GM18519 (cell line): ENCODE measurements around the gene ERMAP.
A peak's percentile ranks its signal among the peaks of the same experiment; 100 is the strongest.
"Not testable (repeated sequence)": the region's sequence is repeated elsewhere in the genome, so short reads cannot be mapped to it uniquely, and the experiment has no call there.

Experiments used
- ATAC-seq: cut with Tn5 transposase; IDR thresholded peaks from one replicate; pipeline ENCODE4 v1.9.1; 2021; ENCODE audit warnings: mild to moderate bottlenecking, moderate library complexity; ENCODE audit not compliant: unreplicated experiment, low FRiP score

Gene ERMAP

GRCh38 chr1:42841440-42842147 lies 24.7 kb downstream of the ERMAP start:
- ATAC-seq, result no peak

DNA sequence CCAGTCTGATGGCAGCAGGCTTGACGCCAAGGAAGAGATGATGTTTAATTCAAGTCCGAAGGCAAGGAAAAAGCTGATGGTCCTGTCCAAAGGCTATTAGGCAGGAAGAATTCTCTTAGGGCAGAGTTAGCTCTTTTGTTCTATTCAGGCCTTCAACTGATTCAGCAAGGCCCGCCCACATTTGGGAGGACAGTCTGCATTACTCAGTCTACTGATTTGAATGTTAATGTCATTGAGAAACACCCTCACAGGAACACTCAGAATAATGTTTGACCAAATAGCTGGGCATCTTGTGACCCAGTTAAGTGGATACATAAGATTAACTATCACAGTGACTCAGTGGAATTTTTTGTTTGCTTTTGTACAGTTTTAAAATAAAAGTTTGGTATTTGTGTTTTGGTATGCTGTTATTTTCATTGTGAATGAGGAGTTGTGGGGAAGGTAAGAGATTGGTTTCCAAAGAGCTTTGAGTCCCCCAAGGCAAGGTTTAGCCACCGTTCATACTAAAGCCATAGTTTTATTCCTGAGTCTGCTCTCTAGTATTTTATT lies 27.7 kb downstream of the ERMAP start:
- no peak for ATAC-seq

GRCh38 chr1:42845193-42845592 lies 28.3 kb downstream of the ERMAP start:
- ATAC-seq, result no peak

GRCh38 chr1:42845866-42846256 lies 28.9 kb downstream of the ERMAP start:
- ATAC-seq, result no peak

- ATAC-seq, result peak; percentile 67
These were observed 29.6 kb downstream of the ERMAP start, which contains the start of gene ZNF691 for GRCh38 chr1:42846257-42847110. ZNF691 (plus strand) TSS chr1:42846613; CDS start chr1:42849659, 3,046 bp downstream.

GRCh38 chr1:42847111-42847595 lies 30.2 kb downstream of the ERMAP start:
- ATAC-seq, result no peak

- ATAC-seq, result no peak
These were observed 31.0 kb downstream of the ERMAP start for GRCh38 chr1:42847721-42848460.

DNA sequence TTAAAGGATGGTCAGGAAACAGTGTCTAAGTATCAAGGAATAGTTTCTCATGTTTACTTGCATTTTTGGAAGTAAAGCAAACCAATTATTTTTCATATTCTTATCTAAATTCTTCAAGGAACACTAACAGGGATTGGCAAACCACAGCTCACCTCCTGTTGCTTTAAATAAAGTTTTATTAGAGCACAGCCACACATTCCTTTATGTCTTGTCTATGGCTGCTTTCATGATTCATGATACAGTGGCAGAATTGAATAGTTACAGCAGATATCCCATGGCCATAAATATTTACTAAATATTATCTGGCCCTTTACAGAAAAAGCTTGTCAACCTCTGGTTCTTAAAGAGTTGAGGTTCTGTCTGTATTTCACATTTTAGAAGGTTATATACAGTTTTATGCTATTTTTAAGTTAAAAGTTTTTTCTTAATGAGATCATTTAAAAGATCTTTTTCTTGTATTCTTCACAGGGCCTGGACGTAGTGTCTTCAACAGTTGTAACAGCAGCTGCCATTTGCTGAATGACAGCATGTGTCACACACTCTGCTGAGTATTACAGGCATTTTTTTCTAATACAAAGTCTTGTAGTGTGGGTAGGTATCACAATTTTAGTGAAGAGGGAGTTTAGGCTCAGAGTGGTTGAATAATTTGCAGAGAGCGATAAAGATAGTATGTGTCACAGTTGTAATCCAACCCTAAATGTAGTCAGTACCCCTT lies 32.1 kb downstream of the ERMAP start:
- ATAC-seq, result no peak

DNA sequence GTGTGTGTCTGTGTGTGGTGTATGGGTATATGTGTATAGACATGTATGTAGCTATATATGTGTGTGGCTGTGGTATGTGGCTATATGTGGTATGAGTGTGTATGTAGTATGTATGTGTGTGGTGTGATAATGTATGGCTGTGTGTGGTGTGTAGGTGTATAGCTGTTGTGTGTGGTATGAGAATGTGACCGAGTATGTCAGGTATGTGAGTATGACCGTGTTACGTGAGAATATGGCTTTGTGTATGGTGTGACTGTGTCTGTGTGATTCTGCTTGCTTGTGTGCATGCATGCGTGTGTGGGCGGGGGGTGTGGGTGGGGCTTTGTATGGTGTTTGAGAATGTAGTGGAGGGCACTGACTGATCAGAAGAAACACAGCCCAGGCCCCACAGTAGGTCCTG lies 33.0 kb downstream of the ERMAP start:
- ATAC-seq, result no peak

GRCh38 chr1:42851420-42851819 lies 34.5 kb downstream of the ERMAP start:
- no peak for ATAC-seq

GRCh38 chr1:42851960-42852607 lies 35.2 kb downstream of the ERMAP start:
- ATAC-seq, result no peak

DNA sequence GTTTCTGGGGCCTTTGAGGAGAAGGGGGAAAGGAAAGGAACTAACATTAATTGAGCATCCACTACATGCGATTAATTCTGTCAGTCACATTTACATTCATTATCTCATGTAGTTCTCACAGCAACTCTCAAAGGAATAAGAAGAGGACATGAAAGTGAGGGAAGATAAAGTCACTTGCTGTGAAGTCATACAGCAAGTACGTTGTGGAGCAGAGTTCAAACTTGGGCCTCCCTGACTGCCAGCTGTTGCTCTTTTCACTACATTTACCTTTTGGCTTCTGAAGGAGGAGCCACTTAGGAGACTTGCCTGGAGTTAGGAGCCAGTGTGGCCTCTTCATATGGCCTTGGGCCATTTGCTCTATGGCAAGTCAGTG lies 35.7 kb downstream of the ERMAP start:
- no peak for ATAC-seq

DNA sequence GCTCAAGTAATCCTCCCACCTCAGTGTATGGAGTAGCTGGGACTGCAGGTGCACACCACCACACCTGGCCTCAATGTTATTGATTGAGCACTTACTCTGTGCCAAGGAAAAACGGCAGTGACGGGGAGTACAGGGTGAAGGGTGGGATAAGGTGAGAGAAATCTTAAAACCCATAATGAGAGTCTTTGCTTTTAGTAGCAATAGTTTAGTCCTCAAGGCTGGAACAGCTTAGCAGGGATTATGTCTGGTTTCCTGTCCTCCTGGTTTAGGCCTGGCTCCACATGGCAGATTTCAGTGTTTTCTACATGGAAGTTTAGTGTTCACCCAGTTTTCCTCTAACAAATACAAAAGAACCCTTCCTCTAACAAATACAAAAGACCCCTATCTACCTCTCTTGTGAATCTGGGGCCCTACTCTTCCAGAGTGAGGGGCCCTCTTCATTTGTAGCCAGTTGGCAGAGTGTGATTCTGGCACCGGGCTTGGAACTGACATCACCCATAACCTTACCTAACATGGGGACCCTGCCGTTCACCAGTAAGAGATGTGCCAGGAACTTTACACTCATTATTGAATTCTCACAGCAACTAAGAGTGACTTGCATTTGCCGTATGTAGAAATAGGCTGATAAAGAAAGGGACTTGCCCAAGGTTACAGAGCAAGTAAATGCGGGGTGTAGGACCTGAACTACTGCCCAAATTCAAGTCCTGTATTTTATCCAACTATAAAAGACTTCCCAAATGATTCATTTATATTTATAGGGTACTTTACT lies 36.4 kb downstream of the ERMAP start:
- no peak for ATAC-seq

GRCh38 chr1:42856554-42856953 lies 39.6 kb downstream of the ERMAP start:
- not testable (repeated sequence) for ATAC-seq

DNA sequence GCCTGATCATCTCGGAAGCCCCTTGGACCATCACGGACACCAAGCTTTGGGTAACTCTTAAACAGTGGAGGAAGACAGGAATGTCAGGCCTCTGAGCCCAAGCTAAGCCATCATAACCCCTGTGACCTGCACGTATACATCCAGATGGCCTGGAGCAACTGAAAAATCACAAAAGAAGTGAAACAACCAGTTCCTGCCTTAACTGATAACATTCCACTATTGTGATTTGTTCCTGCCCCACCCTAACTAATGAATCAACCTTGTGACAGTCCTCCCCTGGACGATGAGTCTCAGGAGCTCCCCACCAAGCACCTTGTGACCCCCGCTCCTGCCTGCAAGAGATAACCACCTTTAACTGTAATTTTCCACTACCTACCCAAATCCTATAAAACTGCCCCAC lies 42.4 kb downstream of the ERMAP start:
- not testable (repeated sequence) for ATAC-seq

DNA sequence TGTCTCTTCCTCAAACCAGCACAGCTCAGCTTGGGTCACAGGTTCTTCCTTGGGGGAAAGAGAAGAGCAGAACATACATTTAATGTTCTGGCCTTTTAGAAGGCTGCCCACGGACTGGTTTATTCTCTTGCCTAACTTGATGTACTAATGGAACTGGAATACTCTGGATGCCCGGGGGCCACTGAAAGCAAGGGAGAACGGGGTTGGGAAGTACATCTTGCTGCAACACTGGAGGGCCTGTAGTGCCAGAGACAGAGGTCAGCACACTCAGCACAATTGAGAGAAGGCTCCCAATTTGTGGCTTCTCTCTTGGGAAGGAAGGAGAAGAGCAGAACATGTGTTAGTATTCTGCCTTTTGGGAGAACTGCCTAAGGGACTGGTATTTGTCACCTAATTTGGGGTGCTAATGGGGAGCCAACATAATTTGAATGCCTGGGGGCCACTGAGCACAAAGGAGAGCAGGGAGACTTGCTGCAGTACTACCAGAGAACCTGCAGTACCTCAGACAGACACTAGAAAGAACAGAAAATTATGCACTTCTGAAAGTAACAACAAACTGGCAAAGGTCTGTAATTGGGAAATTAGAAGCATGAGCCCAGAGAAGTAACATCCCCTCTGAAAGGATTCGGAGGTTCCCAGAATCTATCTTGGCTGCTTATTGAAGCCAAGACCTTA lies 43.6 kb downstream of the ERMAP start:
- no peak for ATAC-seq

GRCh38 chr1:42861014-42861399 lies 44.1 kb downstream of the ERMAP start:
- ATAC-seq, result no peak

GRCh38 chr1:42866549-42866948 lies 49.6 kb downstream of the ERMAP start:
- no peak for ATAC-seq
